ENCODE data around the gene GGT5. TPM values are rescaled to one million over a fixed set of nuclear protein-coding genes. Genes with fewer than 3 reads are reported as not detected.

GGT5 gene
- total RNA-seq, 1 experiment from 2014 or later = 0.20 TPM

- POLR2A ChIA-PET = no interaction called here
- Mint-ChIP-seq H3K4me3 (no peak overlapping the region), H3K27me3 (ENCODE audit: low read depth) (no peaks in the 10 kb centered on the region), H3K27ac (no peak overlapping the region), H3K36me3 (peaks cover 8% of the 10 kb centered on the region; the same call in 1 of the 2 replicates), H3K9me3 (no peaks in the 10 kb centered on the region), H3K4me1 (no peaks in the 10 kb centered on the region)
- TF ChIP-seq CTCF (IDR thresholded peaks at IDR 0.05) = peak; percentile 90
- TF ChIP-seq FOXP1 (CRISPR knock-in tag; IDR thresholded peaks at IDR 0.05; ENCODE audit: borderline replicate concordance) = no peak
- no peak for TF ChIP-seq NR2C2 (CRISPR knock-in tag; IDR thresholded peaks at IDR 0.05)
- 0 out of 2 replicates have a peak, but pooled peaks have one; percentile 29 for TF ChIP-seq HMGXB4 (CRISPR knock-in tag; IDR thresholded peaks at IDR 0.05)
- no peak for TF ChIP-seq CREM (CRISPR knock-in tag; IDR thresholded peaks at IDR 0.05)
- TF ChIP-seq ATF3 (CRISPR knock-in tag; conservative IDR thresholded peaks at IDR 0.05) = no peak
- DNase-seq (ENCODE audit: low spot score) = peak; percentile 91
- peak; percentile 85 for ATAC-seq
- CTCF ChIA-PET = interaction anchor here (0.6 to 5.0 kb wide), 32 partner anchors 9 to 404 kb away, joined by 3 to 96 read pairs (median 4); partner anchors contain the start of gene GUCD1
Observed at GRCh38 chr22:24175160-24175808, 69.6 kb downstream of the GGT5 start.

- ATAC-seq (no peak), DNase-seq (ENCODE audit: low spot score) (no peak)
- TF ChIP-seq NFE2L1 (CRISPR knock-in tag; IDR thresholded peaks at IDR 0.05) = no peak
- no peak for TF ChIP-seq E2F4 (CRISPR knock-in tag; IDR thresholded peaks at IDR 0.05; ENCODE audit: borderline replicate concordance, low read depth)
- no peak for TF ChIP-seq ZBTB21 (CRISPR knock-in tag; IDR thresholded peaks at IDR 0.05; ENCODE audit: borderline replicate concordance)
- TF ChIP-seq ATF3 (CRISPR knock-in tag; conservative IDR thresholded peaks at IDR 0.05) = no peak
- TF ChIP-seq TEAD4 (CRISPR knock-in tag; IDR thresholded peaks at IDR 0.05) = no peak
- TF ChIP-seq ARID4B (CRISPR knock-in tag; IDR thresholded peaks at IDR 0.05; ENCODE audit: borderline replicate concordance) = no peak
- no peak for TF ChIP-seq ZNF671 (CRISPR knock-in tag; IDR thresholded peaks at IDR 0.05)
- no peak for TF ChIP-seq PRRX2 (CRISPR knock-in tag; IDR thresholded peaks at IDR 0.05)
- TF ChIP-seq IRF2 (CRISPR knock-in tag; IDR thresholded peaks at IDR 0.05; ENCODE audit: borderline replicate concordance, low read depth) = no peak
- no peak for TF ChIP-seq NR2C2 (CRISPR knock-in tag; IDR thresholded peaks at IDR 0.05)
- TF ChIP-seq ESRRA (CRISPR knock-in tag; IDR thresholded peaks at IDR 0.05; ENCODE audit: borderline replicate concordance) = no peak
- Mint-ChIP-seq H3K27me3 (ENCODE audit: low read depth) (no peaks in the 10 kb centered on the region), H3K4me1 (no peaks in the 10 kb centered on the region), H3K27ac (no peak overlapping the region), H3K4me3 (no peak overlapping the region), H3K9me3 (no peaks in the 10 kb centered on the region), H3K36me3 (peaks cover 15% of the 10 kb centered on the region)
- ChIA-PET POLR2A (no interaction called here), CTCF (interaction anchor here (0.8 to 4.5 kb wide), 3 partner anchors 15 to 59 kb away, joined by 3 to 23 read pairs (median 4); no protein-coding TSS in a partner anchor)
Observed at GRCh38 chr22:24171822-24172221, 73.1 kb downstream of the GGT5 start.

All from WTC11 (cell line).